Activated CD8-positive, alpha-beta T cell treated with anti-CD3 and anti-CD28 coated beads, Interleukin-2, amount 10 ng/mL, durations not matched to agents 7 days and 5 days (primary cell): ENCODE results near the gene SMIM43. TPM values are rescaled to one million over a fixed set of nuclear protein-coding genes. Genes with fewer than 3 reads are reported as not detected.

Source experiments
- ATAC-seq: fragments of 150-1000 bp; cut with Tn5 transposase; one replicate; pipeline ENCODE4 v1.10.0; 2021; ENCODE audit warnings: moderate library complexity
- CTCF ChIA-PET: fragments of 350-600 bp; sonication (Branson Sonifier 250); formaldehyde crosslinking; loops from one replicate; lab custom pipeline; 2021; ENCODE audit warnings: antibody characterized with exemption; lab: Charles Lee
- POLR2A ChIA-PET: fragments of 350-600 bp; sonication (Branson Sonifier 250); formaldehyde crosslinking; loops from one replicate; lab custom pipeline; 2021; ENCODE audit warnings: antibody characterized with exemption; lab: Charles Lee
- DNase-seq: peaks from one replicate; pipeline ENCODE4 v3.0.0-alpha.2; 2020
- H3K27ac Mint-ChIP-seq: one replicate; pipeline ENCODE4 v1.8.0; 2021; ENCODE audit warnings: mild to moderate bottlenecking, mixed read lengths
- H3K27me3 Mint-ChIP-seq: one replicate; pipeline ENCODE4 v1.8.0; 2021; ENCODE audit warnings: low read depth, mixed read lengths
- H3K36me3 Mint-ChIP-seq: one replicate; pipeline ENCODE4 v1.8.0; 2021; ENCODE audit warnings: low read depth, mixed read lengths
- H3K4me1 Mint-ChIP-seq: one replicate; pipeline ENCODE4 v1.8.0; 2021; ENCODE audit warnings: low read depth, mixed read lengths
- H3K4me3 Mint-ChIP-seq: one replicate; pipeline ENCODE4 v1.8.0; 2021; ENCODE audit warnings: mild to moderate bottlenecking, mixed read lengths
- H3K9me3 Mint-ChIP-seq: one replicate; pipeline ENCODE4 v1.8.0; 2022; ENCODE audit warnings: mixed read lengths; ENCODE audit not compliant: insufficient read depth
- total RNA-seq, 2 experiments: library from RNA; stranded (reverse); gene quantifications; one replicate each; pipeline ENCODE4 v1.2.3, GENCODE V29; 2021

Gene SMIM43
- total RNA-seq, 2 experiments from 2014 or later: not detected

GRCh38 chr4:121709766-121710405, 55.1 kb downstream of the SMIM43 start:
- POLR2A ChIA-PET: no interaction called here
- Mint-ChIP-seq H3K27me3 (peaks cover 42% of the 10 kb centered on the region), H3K27ac (no peak overlapping the region), H3K4me1 (peaks cover 34% of the 10 kb centered on the region), H3K9me3 (no peaks in the 10 kb centered on the region), H3K36me3 (no peaks in the 10 kb centered on the region), H3K4me3 (no peak overlapping the region)
- DNase-seq: no peak
- CTCF ChIA-PET: no interaction called here
- ATAC-seq: no peak

Other genes with a start within 250 kb of the SMIM43 start
- 100 to 1,000 TPM; 145 to 147 TPM for gene ANXA5, start 68.2 kb downstream of the SMIM43 start, total RNA-seq
- gene EXOSC9, start 36.2 kb upstream of the SMIM43 start, total RNA-seq: 10 to 100 TPM; 54.2 to 56.8 TPM
- 100 to 1,000 TPM; 131 to 132 TPM for gene CCNA2, start 58.7 kb upstream of the SMIM43 start, total RNA-seq
- gene BBS7, start 105.3 kb upstream of the SMIM43 start, total RNA-seq: 10 to 100 TPM; 16.4 to 18.5 TPM
- under 1 TPM; 0.50 to 0.55 TPM for gene TRPC3, start 186.9 kb upstream of the SMIM43 start, total RNA-seq